ENCODE data around the gene CDC34. TPM values are rescaled to one million over a fixed set of nuclear protein-coding genes. Genes with fewer than 3 reads are reported as not detected.

CDC34 gene
- total and polyA plus RNA-seq, 3 donors from 2014 or later = 149 to 249 (median 205) TPM

DNA sequence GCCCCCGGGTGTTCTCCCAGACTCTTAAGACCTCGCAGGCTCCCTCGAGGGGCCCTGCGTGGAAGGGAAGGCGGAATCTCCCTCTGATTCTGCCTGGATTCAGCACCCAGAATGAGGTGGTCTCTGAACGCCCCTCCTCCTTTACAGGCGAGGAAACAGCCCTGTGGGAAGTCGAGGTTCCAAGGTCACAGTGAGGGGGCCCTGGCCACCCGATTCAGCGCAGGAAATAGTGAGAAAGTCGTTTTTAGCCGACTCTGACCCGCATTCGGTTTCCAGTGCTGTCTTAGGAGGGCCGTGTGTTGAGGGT is 41.9 kb downstream of the CDC34 start:
- peak overlapping the region; percentile 93 to 97 for H3K27ac ChIP-seq
- 3 to 6% methylated on average over 13 to 15 of the region's 15 CpGs for WGBS, 2 donors
- H3K9me3 ChIP-seq = no peaks in the 10 kb centered on the region
- H3K36me3 ChIP-seq (ENCODE audit: low read depth, missing control alignments) = no peaks in the 10 kb centered on the region
- peak overlapping the region; percentile 98 to 100 for H3K4me3 ChIP-seq
- H3K4me1 ChIP-seq = peaks cover 49% of the 10 kb centered on the region
- no peak for TF ChIP-seq POLR2A (IDR thresholded peaks at IDR 0.05)
- TF ChIP-seq CTCF (IDR thresholded peaks at IDR 0.05) = no peak
- intact Hi-C loops (cut with DNase I; ENCODE audit: low total_unique reads) = no loop called here
- H3K27me3 ChIP-seq = no peaks in the 10 kb centered on the region
- DNase-seq = no peak

GRCh38 chr19:574658-575526 is 43.3 kb downstream of the CDC34 start:
- intact Hi-C loops (cut with DNase I; ENCODE audit: low total_unique reads) = no loop called here
- Histone ChIP-seq H3K36me3 (ENCODE audit: low read depth, missing control alignments) (no peaks in the 10 kb centered on the region), H3K4me3 (no peak overlapping the region), H3K27me3 (no peaks in the 10 kb centered on the region), H3K27ac (peak overlapping the region; percentile 61 to 97), H3K4me1 (peaks cover 49% of the 10 kb centered on the region), H3K9me3 (no peaks in the 10 kb centered on the region)
- WGBS, 2 donors = 30 to 33% methylated on average over 6 to 31 of the region's 32 CpGs
- peak; percentile 65 for DNase-seq
- no peak for TF ChIP-seq POLR2A (IDR thresholded peaks at IDR 0.05)
- no peak for TF ChIP-seq CTCF (IDR thresholded peaks at IDR 0.05)

- TF ChIP-seq CTCF (IDR thresholded peaks at IDR 0.05) = no peak
- no peak for TF ChIP-seq POLR2A (IDR thresholded peaks at IDR 0.05)
- Histone ChIP-seq H3K27me3 (no peaks in the 10 kb centered on the region), H3K9me3 (no peaks in the 10 kb centered on the region), H3K27ac (peak overlapping the region; percentile 61 to 97), H3K4me3 (no peak overlapping the region), H3K4me1 (peaks cover 49% of the 10 kb centered on the region), H3K36me3 (ENCODE audit: low read depth, missing control alignments) (no peaks in the 10 kb centered on the region)
- intact Hi-C loops (cut with DNase I; ENCODE audit: low total_unique reads) = no loop called here
- peak; percentile 87 for DNase-seq
- WGBS, 2 donors = 51 to 62% methylated on average over 17 to 38 of the region's 38 CpGs
These were observed 44.3 kb downstream of the CDC34 start for GRCh38 chr19:575527-576506.

DNA sequence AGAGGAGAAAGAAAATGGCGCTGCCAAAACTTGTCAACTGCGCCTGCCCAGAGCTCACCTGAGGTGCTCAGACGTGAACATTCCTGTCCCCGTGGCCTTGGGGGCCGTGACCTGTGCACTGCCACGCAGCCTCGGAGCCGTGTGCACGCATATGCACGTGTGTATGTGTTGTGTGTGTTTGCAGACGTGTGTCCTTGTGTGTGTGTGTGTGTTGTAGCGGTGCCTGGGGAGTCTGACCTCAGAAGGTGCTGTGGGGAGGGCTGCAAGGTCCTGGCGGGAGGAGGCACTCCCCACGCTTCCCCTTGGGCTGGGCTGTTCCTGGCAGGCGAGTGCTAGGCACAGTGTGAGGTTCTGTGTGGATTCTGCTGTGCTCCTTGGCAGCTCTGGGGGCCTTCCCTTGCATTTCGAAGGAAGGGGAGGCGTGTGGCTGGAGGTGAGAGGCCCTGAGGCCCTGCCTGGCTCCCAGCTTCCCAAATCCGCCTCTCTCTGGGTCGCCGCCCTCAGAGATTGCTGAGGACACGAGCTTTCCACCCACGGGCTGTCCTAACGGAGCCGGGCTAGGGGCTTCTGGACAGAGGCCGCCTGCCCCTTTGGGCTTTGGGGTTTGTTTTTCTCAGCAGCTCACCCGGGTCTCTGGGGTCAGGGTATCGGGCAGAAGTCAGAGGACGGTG is 45.3 kb downstream of the CDC34 start:
- intact Hi-C loops (cut with DNase I; ENCODE audit: low total_unique reads) = no loop called here
- WGBS, 2 donors = 75 to 78% methylated on average over 13 to 28 of the region's 28 CpGs
- Histone ChIP-seq H3K4me1 (peaks cover 43% of the 10 kb centered on the region), H3K9me3 (no peaks in the 10 kb centered on the region), H3K27me3 (no peaks in the 10 kb centered on the region), H3K27ac (no peak overlapping the region), H3K36me3 (ENCODE audit: low read depth, missing control alignments) (no peaks in the 10 kb centered on the region), H3K4me3 (no peak overlapping the region)
- TF ChIP-seq CTCF (IDR thresholded peaks at IDR 0.05) (no peak), POLR2A (IDR thresholded peaks at IDR 0.05) (no peak)
- DNase-seq = no peak
